ENCODE measurements around the gene METRNL.

- TF ChIP-seq CTCF (IDR thresholded peaks at IDR 0.05) (no peak), ZFX (IDR thresholded peaks at IDR 0.05; ENCODE audit: borderline replicate concordance) (no peak)
These were observed 25.4 kb downstream of the METRNL start for GRCh38 chr17:83104577-83105505.

All from 22Rv1 (cell line).